Right kidney (tissue), 1 donor: ENCODE data around the gene DCAF5.
A peak's percentile ranks its signal among the peaks of the same experiment; 100 is the strongest.
"Not testable (repeated sequence)": the region's sequence is repeated elsewhere in the genome, so short reads cannot be mapped to it uniquely, and the experiment has no call there.

Experiments
- DNase-seq: peaks from one replicate; pipeline ENCODE4 v3.0.0-alpha.2; 2016

The DCAF5 gene

GRCh38 chr14:69043596-69044260 lies 109.2 kb downstream of the DCAF5 start:
- DNase-seq = no peak

- no peak for DNase-seq
Measured at GRCh38 chr14:69042787-69043444, 110.0 kb downstream of the DCAF5 start.

- DNase-seq = no peak
Measured at GRCh38 chr14:69042299-69042698, 110.6 kb downstream of the DCAF5 start.

- no peak for DNase-seq
Measured at GRCh38 chr14:69041783-69042182, 111.1 kb downstream of the DCAF5 start.

GRCh38 chr14:69040353-69040752 lies 112.6 kb downstream of the DCAF5 start:
- no peak for DNase-seq

- DNase-seq = no peak
Measured at GRCh38 chr14:69039288-69039628, 113.7 kb downstream of the DCAF5 start.

GRCh38 chr14:69038455-69039287 lies 114.2 kb downstream of the DCAF5 start:
- DNase-seq = no peak

GRCh38 chr14:69037790-69038454 lies 115.0 kb downstream of the DCAF5 start:
- no peak for DNase-seq

GRCh38 chr14:69036757-69037506 lies 116.0 kb downstream of the DCAF5 start:
- DNase-seq = no peak

GRCh38 chr14:69034612-69035262 lies 118.2 kb downstream of the DCAF5 start:
- no peak for DNase-seq

GRCh38 chr14:69027242-69027913 lies 125.5 kb downstream of the DCAF5 start:
- no peak for DNase-seq

- DNase-seq = no peak
Measured at GRCh38 chr14:69023035-69023434, 129.9 kb downstream of the DCAF5 start.

GRCh38 chr14:69022093-69022492 lies 130.8 kb downstream of the DCAF5 start:
- DNase-seq = not testable (repeated sequence)

GRCh38 chr14:69017706-69018105 lies 135.2 kb downstream of the DCAF5 start:
- DNase-seq = no peak

- DNase-seq = no peak
Measured at GRCh38 chr14:69014829-69015259, 138.1 kb downstream of the DCAF5 start.

GRCh38 chr14:69013943-69014782 lies 138.8 kb downstream of the DCAF5 start:
- DNase-seq = no peak

GRCh38 chr14:69012256-69012953 lies 140.5 kb downstream of the DCAF5 start:
- no peak for DNase-seq

GRCh38 chr14:69010648-69011047 lies 142.3 kb downstream of the DCAF5 start:
- DNase-seq = no peak

GRCh38 chr14:69008421-69008884 lies 144.5 kb downstream of the DCAF5 start:
- peak; percentile 36 for DNase-seq
